NCI-H1417 (cell line): ENCODE results near the gene TMEM89.
A peak's percentile ranks its signal among the peaks of the same experiment; 100 is the strongest.

Experiments
- DNase-seq, 3 experiments: peaks; one replicate each; lab custom pipeline; 2025; lab: John Stamatoyannopoulos, UW

TMEM89 gene

GRCh38 chr3:48641396-48641795, 19.8 kb upstream of the TMEM89 start:
- no peak for DNase-seq

GRCh38 chr3:48639944-48640606, 18.5 kb upstream of the TMEM89 start:
- no peak for DNase-seq

GRCh38 chr3:48637305-48637704, 15.7 kb upstream of the TMEM89 start:
- DNase-seq, result no peak

GRCh38 chr3:48636149-48636655, 14.6 kb upstream of the TMEM89 start:
- DNase-seq, result peak in 1 of 3 experiments; percentile 24

GRCh38 chr3:48635222-48636021, 13.9 kb upstream of the TMEM89 start, which contains the start of gene SLC26A6:
SLC26A6 (minus strand) TSS chr3:48635461; CDS start chr3:48635393, 68 bp downstream.
- DNase-seq, result peak; percentile 88 to 93 (median 91)

GRCh38 chr3:48634661-48635221, 13.2 kb upstream of the TMEM89 start:
- peak; percentile 17 to 64 (median 58) for DNase-seq

GRCh38 chr3:48633743-48634142, 12.2 kb upstream of the TMEM89 start:
- no peak for DNase-seq

GRCh38 chr3:48633256-48633655, 11.7 kb upstream of the TMEM89 start:
- no peak for DNase-seq

- DNase-seq, result no peak
Measured at GRCh38 chr3:48631516-48632448, 10.2 kb upstream of the TMEM89 start.

GRCh38 chr3:48630833-48631232, 9.3 kb upstream of the TMEM89 start:
- DNase-seq, result no peak

- DNase-seq, result no peak
Measured at GRCh38 chr3:48630407-48630806, 8.8 kb upstream of the TMEM89 start.

GRCh38 chr3:48629894-48630293, 8.3 kb upstream of the TMEM89 start:
- no peak for DNase-seq

GRCh38 chr3:48628277-48629017, 6.9 kb upstream of the TMEM89 start:
- no peak for DNase-seq

- no peak for DNase-seq
Measured at GRCh38 chr3:48625600-48625999, 4.0 kb upstream of the TMEM89 start.

GRCh38 chr3:48624767-48625166, 3.2 kb upstream of the TMEM89 start:
- DNase-seq, result no peak

GRCh38 chr3:48623851-48624547, 2.4 kb upstream of the TMEM89 start:
- DNase-seq, result peak in 2 of 3 experiments; percentile 48 to 82

GRCh38 chr3:48619541-48620524, 1.7 kb downstream of the TMEM89 start:
- DNase-seq, result no peak

- DNase-seq, result no peak
Measured at GRCh38 chr3:48617559-48617958, 4.0 kb downstream of the TMEM89 start.

- no peak for DNase-seq
Measured at GRCh38 chr3:48614044-48614443, 7.5 kb downstream of the TMEM89 start.
